Anterior cingulate cortex (tissue), 58 donors: ENCODE data around the gene ASTN1.
"Not testable (repeated sequence)": the region's sequence is repeated elsewhere in the genome, so short reads cannot be mapped to it uniquely, and the experiment has no call there.

Source experiments
- DNase-seq, 58 donors: peaks; one replicate each; lab custom pipeline; 2025; lab: John Stamatoyannopoulos, UW

The ASTN1 gene

GRCh38 chr1:177119311-177119710 is 45.2 kb downstream of the ASTN1 start:
- peak in 20 of 58 donors; percentile 3 to 65 (median 35) for DNase-seq

GRCh38 chr1:177118901-177119300 is 45.6 kb downstream of the ASTN1 start:
- no peak for DNase-seq

GRCh38 chr1:177116941-177117340 is 47.6 kb downstream of the ASTN1 start:
- no peak for DNase-seq

- DNase-seq, result no peak
These were observed 57.7 kb downstream of the ASTN1 start for GRCh38 chr1:177106614-177107365.

GRCh38 chr1:177106196-177106595 is 58.3 kb downstream of the ASTN1 start:
- DNase-seq, result no peak

- peak in 3 of 58 donors; percentile 17 to 46 (median 23) for DNase-seq
These were observed 61.3 kb downstream of the ASTN1 start for GRCh38 chr1:177103005-177103852.

- DNase-seq, result no peak
These were observed 72.5 kb downstream of the ASTN1 start for GRCh38 chr1:177092001-177092400.

GRCh38 chr1:177091040-177091439 is 73.5 kb downstream of the ASTN1 start:
- no peak for DNase-seq

- no peak for DNase-seq
These were observed 75.5 kb downstream of the ASTN1 start for GRCh38 chr1:177088966-177089365.

GRCh38 chr1:177082855-177083693 is 81.4 kb downstream of the ASTN1 start:
- no peak for DNase-seq

- DNase-seq, result peak in 6 of 58 donors; percentile 5 to 52 (median 19)
These were observed 83.9 kb downstream of the ASTN1 start for GRCh38 chr1:177080564-177080963.

GRCh38 chr1:177077734-177078499 is 86.6 kb downstream of the ASTN1 start:
- no peak for DNase-seq

- DNase-seq, result no peak
These were observed 87.5 kb downstream of the ASTN1 start for GRCh38 chr1:177077006-177077405.

- not testable (repeated sequence) for DNase-seq
These were observed 89.7 kb downstream of the ASTN1 start for GRCh38 chr1:177074811-177075210.

GRCh38 chr1:177069490-177069889 is 95.0 kb downstream of the ASTN1 start:
- peak in 9 of 58 donors; percentile 2 to 28 (median 12) for DNase-seq

- no peak for DNase-seq
These were observed 96.6 kb downstream of the ASTN1 start for GRCh38 chr1:177067752-177068410.

- no peak for DNase-seq
These were observed 99.1 kb downstream of the ASTN1 start for GRCh38 chr1:177065430-177065829.

- no peak for DNase-seq
These were observed 100.9 kb downstream of the ASTN1 start for GRCh38 chr1:177063648-177064047.

- DNase-seq, result no peak
These were observed 110.0 kb downstream of the ASTN1 start for GRCh38 chr1:177054542-177054941.
